Measurements from ENCODE around the gene RALGPS2. TPM values are rescaled to one million over a fixed set of nuclear protein-coding genes. Genes with fewer than 3 reads are reported as not detected.

The RALGPS2 gene
- total and polyA plus RNA-seq, 7 donors: 6.6 to 24.3 (median 14.3) TPM

DNA sequence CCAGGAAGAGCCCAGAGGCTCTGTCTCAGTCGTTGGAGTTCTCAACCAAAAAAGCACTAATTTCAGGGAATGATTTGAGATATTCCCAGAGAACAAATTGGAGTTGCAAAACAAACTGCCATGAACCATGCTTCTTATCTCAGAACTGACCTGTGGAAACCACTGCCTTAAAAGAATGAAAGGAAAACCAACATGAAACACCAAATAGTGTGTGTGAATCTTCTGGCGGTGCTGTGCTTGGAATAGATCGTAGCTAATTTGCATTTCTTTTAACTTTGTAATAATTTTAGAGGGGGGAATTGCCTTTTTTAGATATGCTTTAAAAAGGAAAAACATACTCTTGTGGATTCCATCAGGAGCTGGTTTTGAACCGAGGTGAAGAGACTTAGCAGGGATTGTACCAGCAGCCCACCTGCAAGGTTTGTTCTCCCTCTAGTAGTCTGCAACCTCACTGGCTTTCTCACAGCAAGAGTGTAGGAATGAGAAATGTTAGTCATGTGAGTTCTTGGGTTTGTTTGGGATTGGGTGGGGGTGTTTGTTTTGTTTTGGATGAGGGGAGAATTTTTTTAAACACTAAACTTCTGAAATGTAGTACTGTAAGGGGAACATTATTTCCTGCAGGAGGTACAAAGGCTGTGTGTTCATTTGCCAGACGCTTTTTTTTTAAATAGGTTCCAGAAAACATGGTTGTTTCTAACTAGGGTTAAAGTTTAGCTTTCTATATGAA is 191.6 kb downstream of the RALGPS2 start:
- H3K4me3 ChIP-seq: no peak overlapping the region
- intact Hi-C loops (cut with DNase I): no loop called here

DNA sequence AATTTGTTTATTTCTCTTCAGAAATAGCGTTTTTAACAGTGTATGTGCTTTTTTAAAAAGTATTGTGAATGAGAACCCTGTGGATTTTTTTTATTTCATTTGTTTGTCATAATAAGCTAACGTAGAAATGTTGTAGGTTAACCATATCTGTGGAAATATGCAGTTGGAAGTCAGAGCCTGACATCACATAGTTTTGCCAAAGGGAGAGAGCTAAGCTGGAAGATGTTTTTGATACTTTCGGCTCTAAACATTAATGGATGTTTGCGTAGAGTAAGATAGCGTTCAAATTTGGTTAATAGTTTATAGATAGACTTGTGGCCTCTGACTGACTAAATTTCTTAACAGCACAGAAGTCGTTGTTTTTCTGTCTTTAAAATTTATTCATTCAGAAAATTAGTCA is 193.3 kb downstream of the RALGPS2 start:
- no peak overlapping the region for H3K27ac ChIP-seq
- WGBS, 2 donors: 81% methylated on average over 6 of the region's 6 CpGs

More for the DNA sequence above, 191.6 kb downstream of the RALGPS2 start:
- Histone ChIP-seq H3K27me3 (no peaks in the 10 kb centered on the region), H3K9me3 (no peaks in the 10 kb centered on the region), H3K27ac (no peak overlapping the region), H3K4me1 (peaks cover 0 to 24% (median 11%) of the 10 kb centered on the region in 4 donors), H3K36me3 (no peaks in the 10 kb centered on the region)
- TF ChIP-seq POLR2AphosphoS5 (IDR thresholded peaks at IDR 0.05) (no peak), EP300 (IDR thresholded peaks at IDR 0.05) (no peak), POLR2A (IDR thresholded peaks at IDR 0.05) (no peak)
- TF ChIP-seq, protein P1, sequence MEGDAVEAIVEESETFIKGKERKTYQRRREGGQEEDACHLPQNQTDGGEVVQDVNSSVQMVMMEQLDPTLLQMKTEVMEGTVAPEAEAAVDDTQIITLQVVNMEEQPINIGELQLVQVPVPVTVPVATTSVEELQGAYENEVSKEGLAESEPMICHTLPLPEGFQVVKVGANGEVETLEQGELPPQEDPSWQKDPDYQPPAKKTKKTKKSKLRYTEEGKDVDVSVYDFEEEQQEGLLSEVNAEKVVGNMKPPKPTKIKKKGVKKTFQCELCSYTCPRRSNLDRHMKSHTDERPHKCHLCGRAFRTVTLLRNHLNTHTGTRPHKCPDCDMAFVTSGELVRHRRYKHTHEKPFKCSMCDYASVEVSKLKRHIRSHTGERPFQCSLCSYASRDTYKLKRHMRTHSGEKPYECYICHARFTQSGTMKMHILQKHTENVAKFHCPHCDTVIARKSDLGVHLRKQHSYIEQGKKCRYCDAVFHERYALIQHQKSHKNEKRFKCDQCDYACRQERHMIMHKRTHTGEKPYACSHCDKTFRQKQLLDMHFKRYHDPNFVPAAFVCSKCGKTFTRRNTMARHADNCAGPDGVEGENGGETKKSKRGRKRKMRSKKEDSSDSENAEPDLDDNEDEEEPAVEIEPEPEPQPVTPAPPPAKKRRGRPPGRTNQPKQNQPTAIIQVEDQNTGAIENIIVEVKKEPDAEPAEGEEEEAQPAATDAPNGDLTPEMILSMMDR (IDR thresholded peaks at IDR 0.05): no peak
- no peak for DNase-seq
- WGBS, 2 donors: 72 to 76% methylated on average over 5 of the region's 5 CpGs

DNA sequence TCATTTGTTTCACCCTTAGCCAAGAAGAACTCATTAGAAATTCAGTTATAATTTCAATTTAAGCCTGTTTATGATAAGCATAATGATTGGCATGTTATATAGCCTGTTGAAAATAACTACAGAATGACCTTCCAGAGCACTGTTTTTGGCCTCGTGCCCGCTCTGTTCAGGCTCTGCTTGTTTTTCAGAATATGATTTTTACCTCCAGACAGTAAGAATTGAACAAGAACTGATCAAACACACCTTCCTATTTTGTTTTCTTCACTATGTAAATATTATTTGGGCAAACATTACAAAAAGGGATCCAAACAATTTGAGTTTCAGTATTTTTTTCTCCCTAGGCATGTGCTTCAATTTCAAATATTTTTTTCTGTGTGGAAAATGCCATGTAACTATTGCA is 193.9 kb downstream of the RALGPS2 start:
- Histone ChIP-seq H3K4me1 (peaks cover 0 to 24% (median 11%) of the 10 kb centered on the region in 4 donors), H3K27me3 (no peaks in the 10 kb centered on the region), H3K36me3 (no peaks in the 10 kb centered on the region), H3K4me3 (no peak overlapping the region), H3K9me3 (no peaks in the 10 kb centered on the region), H3K27ac (peak overlapping the region in 2 of 4 donors; percentile 8 to 13)
- no peak for DNase-seq
- intact Hi-C loops (cut with DNase I): no loop called here
- 44 to 76% methylated on average over 2 of the region's 2 CpGs for WGBS, 2 donors
- TF ChIP-seq POLR2AphosphoS5 (IDR thresholded peaks at IDR 0.05): no peak
- TF ChIP-seq POLR2A (IDR thresholded peaks at IDR 0.05): no peak
- no peak for TF ChIP-seq EP300 (IDR thresholded peaks at IDR 0.05)
- TF ChIP-seq, protein P1 (IDR thresholded peaks at IDR 0.05): no peak

More for the DNA sequence above, 193.3 kb downstream of the RALGPS2 start:
- Histone ChIP-seq H3K27me3 (no peaks in the 10 kb centered on the region), H3K4me3 (no peak overlapping the region), H3K4me1 (peaks cover 0 to 24% (median 11%) of the 10 kb centered on the region in 4 donors), H3K9me3 (no peaks in the 10 kb centered on the region), H3K36me3 (no peaks in the 10 kb centered on the region)
- intact Hi-C loops (cut with DNase I): no loop called here
- no peak for DNase-seq
- TF ChIP-seq POLR2A (IDR thresholded peaks at IDR 0.05) (no peak), POLR2AphosphoS5 (IDR thresholded peaks at IDR 0.05) (no peak), EP300 (IDR thresholded peaks at IDR 0.05) (no peak)
- TF ChIP-seq, protein P1 (IDR thresholded peaks at IDR 0.05): no peak

DNA sequence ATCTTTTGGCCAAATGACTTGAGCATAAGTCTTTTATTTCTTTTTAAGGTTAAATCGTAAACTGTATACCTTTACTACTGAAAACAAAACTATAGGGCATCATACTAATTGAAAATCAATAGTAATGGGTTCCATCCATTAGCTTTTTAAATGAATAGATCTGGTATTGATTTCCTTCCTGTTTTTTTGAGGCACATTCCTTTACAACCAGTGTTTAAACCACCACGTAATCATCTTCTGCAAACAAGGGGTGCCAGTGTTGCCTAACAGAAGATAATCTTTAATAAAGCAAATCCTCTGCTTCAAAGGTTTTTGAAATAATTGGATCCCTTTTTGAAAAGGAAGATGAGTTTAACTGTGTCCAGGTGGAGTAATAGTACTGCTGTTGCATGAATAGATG is 194.5 kb downstream of the RALGPS2 start:
- H3K36me3 ChIP-seq: no peaks in the 10 kb centered on the region
- intact Hi-C loops (cut with DNase I): no loop called here
- H3K4me1 ChIP-seq: peaks cover 0 to 24% (median 11%) of the 10 kb centered on the region in 4 donors
- H3K9me3 ChIP-seq: peaks cover 0 to under 1% (median 0%) of the 10 kb centered on the region in 4 donors
- H3K27ac ChIP-seq: peak overlapping the region in 1 of 4 donors; percentile 13
- H3K4me3 ChIP-seq: no peak overlapping the region
- WGBS, 2 donors: 71 to 89% methylated on average over 2 of the region's 2 CpGs
- TF ChIP-seq POLR2A (IDR thresholded peaks at IDR 0.05): no peak
- TF ChIP-seq EP300 (IDR thresholded peaks at IDR 0.05): no peak
- TF ChIP-seq, protein P1 (IDR thresholded peaks at IDR 0.05): no peak
- TF ChIP-seq POLR2AphosphoS5 (IDR thresholded peaks at IDR 0.05): no peak
- no peak for DNase-seq
- no peaks in the 10 kb centered on the region for H3K27me3 ChIP-seq

Data from sigmoid colon (tissue), 7 donors.